ENCODE measurements around the gene GSTK1.

DNA sequence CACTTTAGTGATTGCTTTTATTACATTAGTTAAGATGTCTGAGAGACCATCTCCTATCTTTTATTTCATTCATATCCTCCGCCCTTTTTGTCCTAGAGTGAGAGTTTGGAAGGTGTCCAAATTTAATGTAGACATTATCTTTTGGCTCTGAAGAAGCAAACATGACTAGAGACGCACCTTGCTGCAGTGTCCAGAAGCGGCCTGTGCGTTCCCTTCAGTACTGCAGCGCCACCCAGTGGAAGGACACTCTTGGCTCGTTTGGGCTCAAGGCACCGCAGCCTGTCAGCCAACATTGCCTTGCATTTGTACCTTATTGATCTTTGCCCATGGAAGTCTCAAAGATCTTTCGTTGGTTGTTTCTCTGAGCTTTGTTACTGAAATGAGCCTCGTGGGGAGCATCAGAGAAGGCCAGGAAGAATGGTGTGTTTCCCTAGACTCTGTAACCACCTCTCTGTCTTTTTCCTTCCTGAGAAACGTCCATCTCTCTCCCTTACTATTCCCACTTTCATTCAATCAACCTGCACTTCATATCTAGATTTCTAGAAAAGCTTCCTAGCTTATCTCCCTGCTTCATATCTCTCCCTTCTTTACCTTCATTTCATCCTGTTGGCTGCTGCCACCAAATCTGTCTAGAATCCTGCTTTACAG is 42.3 kb downstream of the GSTK1 start:
- TF ChIP-seq YY1 (IDR thresholded peaks at IDR 0.05; ENCODE audit: insufficient read depth, insufficient read length) (no peak), ZNF274 (IDR thresholded peaks at IDR 0.05; ENCODE audit: low read depth, low read length) (no peak)
